HL-60 (cell line): ENCODE results near the gene WFIKKN1.
A peak's percentile ranks its signal among the peaks of the same experiment; 100 is the strongest.

Experiments
- DNase-seq, 2 experiments: peaks; one replicate each; pipeline ENCODE4 v3.0.0-alpha.2; 2010 to 2020; ENCODE audit warnings: low read depth in 1 of 2, low spot score in 1 of 2
- H3K27ac ChIP-seq: fragments of 250-450 bp; sonication (Bioruptor Pico); replicated peaks from 2 replicates; pipeline ENCODE4 v1.5.1; 2020; ENCODE audit warnings: mild to moderate bottlenecking, moderate library complexity
- H3K27me3 ChIP-seq: fragments of 250-450 bp; sonication (Bioruptor Pico); 2 replicates; pipeline ENCODE4 v1.5.1; 2021; ENCODE audit warnings: mild to moderate bottlenecking, moderate library complexity; ENCODE audit not compliant: insufficient read depth, poor library complexity, severe bottlenecking
- H3K4me3 ChIP-seq: replicated peaks from 2 replicates; pipeline ENCODE4 v1.5.1; 2011; ENCODE audit warnings: mild to moderate bottlenecking, control low read depth, low read length; ENCODE audit not compliant: insufficient read depth
- CTCF ChIP-seq: IDR thresholded peaks from one replicate; pipeline ENCODE4 v1.5.1; 2011; ENCODE audit warnings: low read length, control low read depth, inconsistent platforms; ENCODE audit not compliant: insufficient read depth
- GABPA ChIP-seq: IDR thresholded peaks from 2 replicates; pipeline ENCODE4 v1.6.1; 2012; ENCODE audit warnings: low read depth
- POLR2AphosphoS5 ChIP-seq: IDR thresholded peaks from 2 replicates; pipeline ENCODE4 v1.6.1; 2012; ENCODE audit warnings: low read depth
- REST ChIP-seq: IDR thresholded peaks from 2 replicates; pipeline ENCODE4 v1.6.1; 2012; ENCODE audit warnings: low read depth; ENCODE audit not compliant: insufficient replicate concordance
- SPI1 ChIP-seq: IDR thresholded peaks from 2 replicates; pipeline ENCODE4 v1.6.1; 2012; ENCODE audit warnings: low read depth, mild to moderate bottlenecking, borderline replicate concordance

Gene WFIKKN1

GRCh38 chr16:632486-633335, 1.9 kb downstream of the WFIKKN1 start:
- no peak overlapping the region for H3K4me3 ChIP-seq
- H3K27me3 ChIP-seq: no peaks in the 10 kb centered on the region
- DNase-seq: no peak
- peak; percentile 57 for TF ChIP-seq POLR2AphosphoS5
- TF ChIP-seq SPI1: no peak
- no peak overlapping the region for H3K27ac ChIP-seq

GRCh38 chr16:633336-634050, 2.7 kb downstream of the WFIKKN1 start:
- DNase-seq: no peak
- TF ChIP-seq REST: no peak
- TF ChIP-seq POLR2AphosphoS5: no peak
- TF ChIP-seq GABPA: no peak
- TF ChIP-seq SPI1: no peak
- no peak for TF ChIP-seq CTCF
- no peaks in the 10 kb centered on the region for H3K27me3 ChIP-seq
- no peak overlapping the region for H3K27ac ChIP-seq
- no peak overlapping the region for H3K4me3 ChIP-seq

- Histone ChIP-seq H3K27ac (no peak overlapping the region), H3K4me3 (no peak overlapping the region), H3K27me3 (no peaks in the 10 kb centered on the region)
- TF ChIP-seq GABPA (no peak), SPI1 (no peak), POLR2AphosphoS5 (no peak), REST (no peak), CTCF (no peak)
- no peak for DNase-seq
Observed at GRCh38 chr16:634051-634670, 3.4 kb downstream of the WFIKKN1 start.

- TF ChIP-seq POLR2AphosphoS5 (no peak), REST (no peak), SPI1 (no peak), GABPA (no peak), CTCF (no peak)
- DNase-seq: no peak
- Histone ChIP-seq H3K4me3 (peak overlapping the region; percentile 72), H3K27ac (no peak overlapping the region), H3K27me3 (no peaks in the 10 kb centered on the region)
Observed at GRCh38 chr16:634996-635395, 4.2 kb downstream of the WFIKKN1 start.
